ENCODE measurements around the gene CAMTA1. TPM values are rescaled to one million over a fixed set of nuclear protein-coding genes. Genes with fewer than 3 reads are reported as not detected.

CAMTA1 gene
- total RNA-seq (10 to 100 TPM; 18.0 to 23.2 TPM), polyA plus RNA-seq (10 to 100 TPM; 48.5 to 93.5 TPM)

- Histone ChIP-seq H3K4me3 (ENCODE audit: low read depth in 1 of 3, low read length in 3 of 3) (peak within 1 kb of the TSS; percentile 70 to 93 (median 73)), H3K9me3 (ENCODE audit: control insufficient read depth in 4 of 4, low read length in 3 of 4) (no peaks in the 10 kb centered on the region), H3K9ac (ENCODE audit: low read depth in 1 of 2, low read length in 2 of 2) (peak within 1 kb of the TSS; percentile 72 to 90), H3K4me1 (ENCODE audit: control insufficient read depth in 4 of 4, insufficient read depth in 4 of 4, low read length in 3 of 4) (peaks cover 4 to 20% (median 11%) of the 10 kb centered on the region in 4 donors), H3K36me3 (ENCODE audit: control insufficient read depth in 4 of 4, insufficient read depth in 3 of 4, low read depth in 1 of 4, low read length in 3 of 4) (no peaks in the 10 kb centered on the region), H3K27ac (ENCODE audit: low read depth in 1 of 2, low read length in 2 of 2) (peak within 1 kb of the TSS; percentile 99), H3K27me3 (ENCODE audit: control insufficient read depth in 4 of 4, insufficient read depth in 4 of 4, low read length in 3 of 4) (no peaks in the 10 kb centered on the region)
- no peak for DNase-seq (ENCODE audit: low spot score)
- WGBS = 1% methylated on average over 69 of the region's 69 CpGs
- no peak for TF ChIP-seq MAX (IDR thresholded peaks at IDR 0.05)
- TF ChIP-seq GABPA (IDR thresholded peaks at IDR 0.05 in 1 of 2, conservative IDR thresholded peaks at IDR 0.05 in 1 of 2) = no peak
- no peak for TF ChIP-seq CTCF (IDR thresholded peaks at IDR 0.05; ENCODE audit: low read depth, low read length, missing input control)
- no peak for TF ChIP-seq FOXA1 (IDR thresholded peaks at IDR 0.05)
- no peak for TF ChIP-seq JUND (IDR thresholded peaks at IDR 0.05)
- TF ChIP-seq REST (IDR thresholded peaks at IDR 0.05) = no peak
- no peak for TF ChIP-seq YY1 (IDR thresholded peaks at IDR 0.05)
- TF ChIP-seq HNF4A (conservative IDR thresholded peaks at IDR 0.05) = no peak
- TF ChIP-seq RXRA (IDR thresholded peaks at IDR 0.05) = no peak
- TF ChIP-seq ATF3 (IDR thresholded peaks at IDR 0.05) = no peak
- TF ChIP-seq HNF4G (IDR thresholded peaks at IDR 0.05) = no peak
- TF ChIP-seq NR2F2 (IDR thresholded peaks at IDR 0.05) = no peak
- TF ChIP-seq EGR1 (IDR thresholded peaks at IDR 0.05; ENCODE audit: low read depth in 2 of 2) = no peak
- no peak for TF ChIP-seq FOXA2 (IDR thresholded peaks at IDR 0.05)
- TF ChIP-seq TAF1 (conservative IDR thresholded peaks at IDR 0.05) = no peak
- no peak for TF ChIP-seq SP1 (IDR thresholded peaks at IDR 0.05)
Measured at GRCh38 chr1:6785318-6785727, at the start of gene CAMTA1. Gene CAMTA1 (plus strand): TSS chr1:6785454. CDS start chr1:6785531, 77 bp downstream.

GRCh38 chr1:6738987-6739676, 46.1 kb upstream of the CAMTA1 start:
- Histone ChIP-seq H3K9ac (ENCODE audit: low read depth in 1 of 2, low read length in 2 of 2) (no peak overlapping the region), H3K27ac (ENCODE audit: low read depth in 1 of 2, low read length in 2 of 2) (no peak overlapping the region), H3K4me3 (ENCODE audit: low read depth in 1 of 3, low read length in 3 of 3) (no peak overlapping the region), H3K9me3 (ENCODE audit: control insufficient read depth in 4 of 4, low read length in 3 of 4) (no peaks in the 10 kb centered on the region), H3K27me3 (ENCODE audit: control insufficient read depth in 4 of 4, insufficient read depth in 4 of 4, low read length in 3 of 4) (no peaks in the 10 kb centered on the region), H3K4me1 (ENCODE audit: control insufficient read depth in 4 of 4, insufficient read depth in 4 of 4, low read length in 3 of 4) (peaks cover 0 to 6% (median 0%) of the 10 kb centered on the region in 4 donors), H3K36me3 (ENCODE audit: control insufficient read depth in 4 of 4, insufficient read depth in 3 of 4, low read depth in 1 of 4, low read length in 3 of 4) (no peaks in the 10 kb centered on the region)
- DNase-seq (ENCODE audit: low spot score) = no peak
- WGBS = 77% methylated on average over 30 of the region's 30 CpGs
- TF ChIP-seq JUND (IDR thresholded peaks at IDR 0.05) (no peak), HNF4G (IDR thresholded peaks at IDR 0.05) (no peak), MAX (IDR thresholded peaks at IDR 0.05) (no peak), YY1 (IDR thresholded peaks at IDR 0.05) (no peak), ZBTB33 (IDR thresholded peaks at IDR 0.05) (no peak), REST (IDR thresholded peaks at IDR 0.05) (no peak)

Data from liver (tissue), 9 donors.